ENCODE measurements around the gene PHACTR1. TPM values are rescaled to one million over a fixed set of nuclear protein-coding genes. Genes with fewer than 3 reads are reported as not detected.

Gene PHACTR1
- polyA plus RNA-seq, 1 of the 3 experiments (the other 2 are of a cell fraction) = 0.12 TPM

DNA sequence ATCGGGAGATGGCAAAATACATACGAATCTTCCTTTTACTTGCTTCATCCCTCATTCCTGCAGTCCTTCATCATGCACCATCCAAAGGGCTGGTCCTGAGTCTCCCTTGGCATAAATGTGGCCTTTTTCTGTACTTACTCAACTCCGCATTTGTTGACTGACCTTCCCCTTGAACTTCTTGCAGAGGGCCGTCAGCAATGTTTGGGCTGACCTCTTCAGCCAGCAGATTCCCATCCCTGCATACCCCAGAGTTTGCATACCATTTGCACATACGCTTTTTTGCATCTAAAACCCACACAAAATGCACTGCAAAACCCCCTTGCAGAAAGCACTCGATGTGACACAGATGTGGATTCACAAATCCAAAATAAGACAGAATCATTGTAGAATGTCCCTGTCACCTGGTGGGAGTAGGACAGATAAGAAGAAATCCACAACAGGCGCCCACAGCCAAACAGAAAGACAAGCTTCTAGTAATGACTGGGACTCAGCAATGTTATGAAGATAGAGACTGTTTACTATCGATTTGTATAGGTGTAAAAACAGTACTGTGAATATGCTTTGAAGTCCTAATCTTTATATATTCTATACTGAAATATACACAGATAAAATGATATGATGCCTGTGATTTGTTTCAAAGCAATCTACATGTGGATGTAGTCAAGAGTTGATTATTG, 566.0 kb downstream of the PHACTR1 start:
- ChIA-PET CTCF (no interaction called here), POLR2A (no interaction called here)
- H3K36me3 ChIP-seq (replicated peaks in 1 of 2; ENCODE audit: control insufficient read depth in 1 of 2, insufficient read depth in 2 of 2, low read length in 1 of 2) = no peaks in the 10 kb centered on the region
- no peak overlapping the region for H3K4me3 ChIP-seq (ENCODE audit: low read depth in 2 of 2, low read length in 1 of 2)
- no peaks in the 10 kb centered on the region for H3K9me3 ChIP-seq
- H3K79me2 ChIP-seq (ENCODE audit: insufficient read depth) = no peaks in the 10 kb centered on the region
- no peaks in the 10 kb centered on the region; a peak in 1 of 4 replicates for H3K4me1 ChIP-seq (ENCODE audit: control insufficient read depth in 1 of 2, insufficient read depth in 2 of 2, low read depth in 1 of 2, low read length in 1 of 2)
- WGBS (ENCODE audit: low lambda C conversion rate) = 72% methylated on average over 8 of the region's 8 CpGs
- TF ChIP-seq PBX3 (IDR thresholded peaks at IDR 0.05) = no peak
- TF ChIP-seq TCF12 (IDR thresholded peaks at IDR 0.05) = no peak
- TF ChIP-seq FOSL2 (IDR thresholded peaks at IDR 0.05; ENCODE audit: borderline replicate concordance, low read depth) = no peak
- no peak overlapping the region for H3K4me2 ChIP-seq
- no peaks in the 10 kb centered on the region for H4K20me1 ChIP-seq (ENCODE audit: insufficient read depth)
- no peak overlapping the region for H2AFZ ChIP-seq (ENCODE audit: low read depth)
- no peaks in the 10 kb centered on the region for H3F3A ChIP-seq (replicated peaks; ENCODE audit: insufficient read depth)
- no peak overlapping the region for H3K27ac ChIP-seq (ENCODE audit: low read depth in 2 of 2, low read length in 1 of 2)
- H3K9ac ChIP-seq = no peak overlapping the region
- H3K27me3 ChIP-seq (ENCODE audit: insufficient read depth) = no peaks in the 10 kb centered on the region
- H3K9me2 ChIP-seq = no peaks in the 10 kb centered on the region
- no peak for DNase-seq

GRCh38 chr6:13283331-13283730, 566.8 kb downstream of the PHACTR1 start:
- POLR2A ChIA-PET = no interaction called here
- no peaks in the 10 kb centered on the region for H3K9me3 ChIP-seq
- no peak for DNase-seq
- H3K9me2 ChIP-seq = no peaks in the 10 kb centered on the region
- no peak overlapping the region for H3K4me3 ChIP-seq (ENCODE audit: low read depth in 2 of 2, low read length in 1 of 2)
- H3K79me2 ChIP-seq (ENCODE audit: insufficient read depth) = no peaks in the 10 kb centered on the region
- H4K20me1 ChIP-seq (ENCODE audit: insufficient read depth) = no peaks in the 10 kb centered on the region
- H3K4me1 ChIP-seq (ENCODE audit: control insufficient read depth in 1 of 2, insufficient read depth in 2 of 2, low read depth in 1 of 2, low read length in 1 of 2) = no peaks in the 10 kb centered on the region; a peak in 1 of 4 replicates
- CTCF ChIA-PET = no interaction called here
- H3K36me3 ChIP-seq (replicated peaks in 1 of 2; ENCODE audit: control insufficient read depth in 1 of 2, insufficient read depth in 2 of 2, low read length in 1 of 2) = no peaks in the 10 kb centered on the region
- TF ChIP-seq FOXM1 (IDR thresholded peaks at IDR 0.05; ENCODE audit: low read depth) (no peak), MXI1 (IDR thresholded peaks at IDR 0.05; ENCODE audit: low read depth, low read length) (no peak), USF2 (IDR thresholded peaks at IDR 0.05; ENCODE audit: borderline replicate concordance, low read depth, low read length) (no peak), RFX5 (IDR thresholded peaks at IDR 0.05; ENCODE audit: low read length) (no peak), TEAD4 (IDR thresholded peaks at IDR 0.05; ENCODE audit: borderline replicate concordance, insufficient read depth) (no peak), JUND (IDR thresholded peaks at IDR 0.05) (no peak), TAF1 (IDR thresholded peaks at IDR 0.05; ENCODE audit: borderline replicate concordance, low read depth, low read length) (no peak), NRF1 (IDR thresholded peaks at IDR 0.05; ENCODE audit: low read depth, low read length) (no peak), MEF2A (IDR thresholded peaks at IDR 0.05; ENCODE audit: borderline replicate concordance, low read depth) (no peak), RAD21 (IDR thresholded peaks at IDR 0.05; ENCODE audit: low read length) (no peak), ELF1 (IDR thresholded peaks at IDR 0.05) (no peak), CHD2 (IDR thresholded peaks at IDR 0.05; ENCODE audit: low read length, partially characterized antibody) (no peak), RXRA (IDR thresholded peaks at IDR 0.05; ENCODE audit: borderline replicate concordance, low read depth) (no peak), FOXJ3 (CRISPR knock-in tag; IDR thresholded peaks at IDR 0.05) (no peak)
- TF ChIP-seq, protein P1, sequence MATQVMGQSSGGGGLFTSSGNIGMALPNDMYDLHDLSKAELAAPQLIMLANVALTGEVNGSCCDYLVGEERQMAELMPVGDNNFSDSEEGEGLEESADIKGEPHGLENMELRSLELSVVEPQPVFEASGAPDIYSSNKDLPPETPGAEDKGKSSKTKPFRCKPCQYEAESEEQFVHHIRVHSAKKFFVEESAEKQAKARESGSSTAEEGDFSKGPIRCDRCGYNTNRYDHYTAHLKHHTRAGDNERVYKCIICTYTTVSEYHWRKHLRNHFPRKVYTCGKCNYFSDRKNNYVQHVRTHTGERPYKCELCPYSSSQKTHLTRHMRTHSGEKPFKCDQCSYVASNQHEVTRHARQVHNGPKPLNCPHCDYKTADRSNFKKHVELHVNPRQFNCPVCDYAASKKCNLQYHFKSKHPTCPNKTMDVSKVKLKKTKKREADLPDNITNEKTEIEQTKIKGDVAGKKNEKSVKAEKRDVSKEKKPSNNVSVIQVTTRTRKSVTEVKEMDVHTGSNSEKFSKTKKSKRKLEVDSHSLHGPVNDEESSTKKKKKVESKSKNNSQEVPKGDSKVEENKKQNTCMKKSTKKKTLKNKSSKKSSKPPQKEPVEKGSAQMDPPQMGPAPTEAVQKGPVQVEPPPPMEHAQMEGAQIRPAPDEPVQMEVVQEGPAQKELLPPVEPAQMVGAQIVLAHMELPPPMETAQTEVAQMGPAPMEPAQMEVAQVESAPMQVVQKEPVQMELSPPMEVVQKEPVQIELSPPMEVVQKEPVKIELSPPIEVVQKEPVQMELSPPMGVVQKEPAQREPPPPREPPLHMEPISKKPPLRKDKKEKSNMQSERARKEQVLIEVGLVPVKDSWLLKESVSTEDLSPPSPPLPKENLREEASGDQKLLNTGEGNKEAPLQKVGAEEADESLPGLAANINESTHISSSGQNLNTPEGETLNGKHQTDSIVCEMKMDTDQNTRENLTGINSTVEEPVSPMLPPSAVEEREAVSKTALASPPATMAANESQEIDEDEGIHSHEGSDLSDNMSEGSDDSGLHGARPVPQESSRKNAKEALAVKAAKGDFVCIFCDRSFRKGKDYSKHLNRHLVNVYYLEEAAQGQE (IDR thresholded peaks at IDR 0.05; ENCODE audit: low read depth, low read length) = no peak
- TF ChIP-seq, protein P2, sequence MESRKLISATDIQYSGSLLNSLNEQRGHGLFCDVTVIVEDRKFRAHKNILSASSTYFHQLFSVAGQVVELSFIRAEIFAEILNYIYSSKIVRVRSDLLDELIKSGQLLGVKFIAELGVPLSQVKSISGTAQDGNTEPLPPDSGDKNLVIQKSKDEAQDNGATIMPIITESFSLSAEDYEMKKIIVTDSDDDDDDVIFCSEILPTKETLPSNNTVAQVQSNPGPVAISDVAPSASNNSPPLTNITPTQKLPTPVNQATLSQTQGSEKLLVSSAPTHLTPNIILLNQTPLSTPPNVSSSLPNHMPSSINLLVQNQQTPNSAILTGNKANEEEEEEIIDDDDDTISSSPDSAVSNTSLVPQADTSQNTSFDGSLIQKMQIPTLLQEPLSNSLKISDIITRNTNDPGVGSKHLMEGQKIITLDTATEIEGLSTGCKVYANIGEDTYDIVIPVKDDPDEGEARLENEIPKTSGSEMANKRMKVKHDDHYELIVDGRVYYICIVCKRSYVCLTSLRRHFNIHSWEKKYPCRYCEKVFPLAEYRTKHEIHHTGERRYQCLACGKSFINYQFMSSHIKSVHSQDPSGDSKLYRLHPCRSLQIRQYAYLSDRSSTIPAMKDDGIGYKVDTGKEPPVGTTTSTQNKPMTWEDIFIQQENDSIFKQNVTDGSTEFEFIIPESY (IDR thresholded peaks at IDR 0.05; ENCODE audit: borderline replicate concordance, low read depth) = no peak
- TF ChIP-seq, protein P3, sequence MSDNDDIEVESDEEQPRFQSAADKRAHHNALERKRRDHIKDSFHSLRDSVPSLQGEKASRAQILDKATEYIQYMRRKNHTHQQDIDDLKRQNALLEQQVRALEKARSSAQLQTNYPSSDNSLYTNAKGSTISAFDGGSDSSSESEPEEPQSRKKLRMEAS (IDR thresholded peaks at IDR 0.05; ENCODE audit: low read depth) = no peak
- no peak overlapping the region for H2AFZ ChIP-seq (ENCODE audit: low read depth)
- H3F3A ChIP-seq (replicated peaks; ENCODE audit: insufficient read depth) = no peaks in the 10 kb centered on the region
- no peak overlapping the region for H3K4me2 ChIP-seq
- whole genome bisulfite sequencing (ENCODE audit: low lambda C conversion rate) = 97% methylated on average over 14 of the region's 14 CpGs
- H3K27ac ChIP-seq (ENCODE audit: low read depth in 2 of 2, low read length in 1 of 2) = no peak overlapping the region
- H3K9ac ChIP-seq = no peak overlapping the region
- H3K27me3 ChIP-seq (ENCODE audit: insufficient read depth) = no peaks in the 10 kb centered on the region

Data from SK-N-SH (cell line).